Measurements from ENCODE around the gene DCTPP1. TPM values are rescaled to one million over a fixed set of nuclear protein-coding genes. Genes with fewer than 3 reads are reported as not detected.

DCTPP1 gene
- total and polyA plus RNA-seq, 9 of the 15 experiments (the other 6 are each of a cell fraction or from before 2014, with no cell fraction given), result 45.0 to 132 (median 80.6) TPM

GRCh38 chr16:30378236-30379157 lies 51.3 kb downstream of the DCTPP1 start (continued):
- TF ChIP-seq ARID3A (IDR thresholded peaks at IDR 0.05; ENCODE audit: borderline replicate concordance, low read depth, low read length) (no peak), PHB (CRISPR knock-in tag; IDR thresholded peaks at IDR 0.05) (no peak), RHOXF2B (CRISPR knock-in tag; conservative IDR thresholded peaks at IDR 0.05) (no peak), ARID1B (IDR thresholded peaks at IDR 0.05) (peak; percentile 14; the same call in 1 of the 2 replicates), HNRNPH1 (optimal IDR thresholded peaks at IDR 0.05; ENCODE audit: low read depth, low read length) (no peak), TRIM24 (IDR thresholded peaks at IDR 0.05) (peak in 1 of 2 experiments; percentile 28; a peak in 1 of 4 replicates), OTX1 (CRISPR knock-in tag; IDR thresholded peaks at IDR 0.05) (peak; percentile 57; the same call in 1 of the 2 replicates), ZKSCAN8 (CRISPR knock-in tag; IDR thresholded peaks at IDR 0.05) (no peak), ZNF589 (CRISPR knock-in tag; IDR thresholded peaks at IDR 0.05; ENCODE audit: low read depth) (no peak), SNRNP70 (optimal IDR thresholded peaks at IDR 0.05; ENCODE audit: low read depth, low read length) (no peak)
- TF ChIP-seq, protein P1, sequence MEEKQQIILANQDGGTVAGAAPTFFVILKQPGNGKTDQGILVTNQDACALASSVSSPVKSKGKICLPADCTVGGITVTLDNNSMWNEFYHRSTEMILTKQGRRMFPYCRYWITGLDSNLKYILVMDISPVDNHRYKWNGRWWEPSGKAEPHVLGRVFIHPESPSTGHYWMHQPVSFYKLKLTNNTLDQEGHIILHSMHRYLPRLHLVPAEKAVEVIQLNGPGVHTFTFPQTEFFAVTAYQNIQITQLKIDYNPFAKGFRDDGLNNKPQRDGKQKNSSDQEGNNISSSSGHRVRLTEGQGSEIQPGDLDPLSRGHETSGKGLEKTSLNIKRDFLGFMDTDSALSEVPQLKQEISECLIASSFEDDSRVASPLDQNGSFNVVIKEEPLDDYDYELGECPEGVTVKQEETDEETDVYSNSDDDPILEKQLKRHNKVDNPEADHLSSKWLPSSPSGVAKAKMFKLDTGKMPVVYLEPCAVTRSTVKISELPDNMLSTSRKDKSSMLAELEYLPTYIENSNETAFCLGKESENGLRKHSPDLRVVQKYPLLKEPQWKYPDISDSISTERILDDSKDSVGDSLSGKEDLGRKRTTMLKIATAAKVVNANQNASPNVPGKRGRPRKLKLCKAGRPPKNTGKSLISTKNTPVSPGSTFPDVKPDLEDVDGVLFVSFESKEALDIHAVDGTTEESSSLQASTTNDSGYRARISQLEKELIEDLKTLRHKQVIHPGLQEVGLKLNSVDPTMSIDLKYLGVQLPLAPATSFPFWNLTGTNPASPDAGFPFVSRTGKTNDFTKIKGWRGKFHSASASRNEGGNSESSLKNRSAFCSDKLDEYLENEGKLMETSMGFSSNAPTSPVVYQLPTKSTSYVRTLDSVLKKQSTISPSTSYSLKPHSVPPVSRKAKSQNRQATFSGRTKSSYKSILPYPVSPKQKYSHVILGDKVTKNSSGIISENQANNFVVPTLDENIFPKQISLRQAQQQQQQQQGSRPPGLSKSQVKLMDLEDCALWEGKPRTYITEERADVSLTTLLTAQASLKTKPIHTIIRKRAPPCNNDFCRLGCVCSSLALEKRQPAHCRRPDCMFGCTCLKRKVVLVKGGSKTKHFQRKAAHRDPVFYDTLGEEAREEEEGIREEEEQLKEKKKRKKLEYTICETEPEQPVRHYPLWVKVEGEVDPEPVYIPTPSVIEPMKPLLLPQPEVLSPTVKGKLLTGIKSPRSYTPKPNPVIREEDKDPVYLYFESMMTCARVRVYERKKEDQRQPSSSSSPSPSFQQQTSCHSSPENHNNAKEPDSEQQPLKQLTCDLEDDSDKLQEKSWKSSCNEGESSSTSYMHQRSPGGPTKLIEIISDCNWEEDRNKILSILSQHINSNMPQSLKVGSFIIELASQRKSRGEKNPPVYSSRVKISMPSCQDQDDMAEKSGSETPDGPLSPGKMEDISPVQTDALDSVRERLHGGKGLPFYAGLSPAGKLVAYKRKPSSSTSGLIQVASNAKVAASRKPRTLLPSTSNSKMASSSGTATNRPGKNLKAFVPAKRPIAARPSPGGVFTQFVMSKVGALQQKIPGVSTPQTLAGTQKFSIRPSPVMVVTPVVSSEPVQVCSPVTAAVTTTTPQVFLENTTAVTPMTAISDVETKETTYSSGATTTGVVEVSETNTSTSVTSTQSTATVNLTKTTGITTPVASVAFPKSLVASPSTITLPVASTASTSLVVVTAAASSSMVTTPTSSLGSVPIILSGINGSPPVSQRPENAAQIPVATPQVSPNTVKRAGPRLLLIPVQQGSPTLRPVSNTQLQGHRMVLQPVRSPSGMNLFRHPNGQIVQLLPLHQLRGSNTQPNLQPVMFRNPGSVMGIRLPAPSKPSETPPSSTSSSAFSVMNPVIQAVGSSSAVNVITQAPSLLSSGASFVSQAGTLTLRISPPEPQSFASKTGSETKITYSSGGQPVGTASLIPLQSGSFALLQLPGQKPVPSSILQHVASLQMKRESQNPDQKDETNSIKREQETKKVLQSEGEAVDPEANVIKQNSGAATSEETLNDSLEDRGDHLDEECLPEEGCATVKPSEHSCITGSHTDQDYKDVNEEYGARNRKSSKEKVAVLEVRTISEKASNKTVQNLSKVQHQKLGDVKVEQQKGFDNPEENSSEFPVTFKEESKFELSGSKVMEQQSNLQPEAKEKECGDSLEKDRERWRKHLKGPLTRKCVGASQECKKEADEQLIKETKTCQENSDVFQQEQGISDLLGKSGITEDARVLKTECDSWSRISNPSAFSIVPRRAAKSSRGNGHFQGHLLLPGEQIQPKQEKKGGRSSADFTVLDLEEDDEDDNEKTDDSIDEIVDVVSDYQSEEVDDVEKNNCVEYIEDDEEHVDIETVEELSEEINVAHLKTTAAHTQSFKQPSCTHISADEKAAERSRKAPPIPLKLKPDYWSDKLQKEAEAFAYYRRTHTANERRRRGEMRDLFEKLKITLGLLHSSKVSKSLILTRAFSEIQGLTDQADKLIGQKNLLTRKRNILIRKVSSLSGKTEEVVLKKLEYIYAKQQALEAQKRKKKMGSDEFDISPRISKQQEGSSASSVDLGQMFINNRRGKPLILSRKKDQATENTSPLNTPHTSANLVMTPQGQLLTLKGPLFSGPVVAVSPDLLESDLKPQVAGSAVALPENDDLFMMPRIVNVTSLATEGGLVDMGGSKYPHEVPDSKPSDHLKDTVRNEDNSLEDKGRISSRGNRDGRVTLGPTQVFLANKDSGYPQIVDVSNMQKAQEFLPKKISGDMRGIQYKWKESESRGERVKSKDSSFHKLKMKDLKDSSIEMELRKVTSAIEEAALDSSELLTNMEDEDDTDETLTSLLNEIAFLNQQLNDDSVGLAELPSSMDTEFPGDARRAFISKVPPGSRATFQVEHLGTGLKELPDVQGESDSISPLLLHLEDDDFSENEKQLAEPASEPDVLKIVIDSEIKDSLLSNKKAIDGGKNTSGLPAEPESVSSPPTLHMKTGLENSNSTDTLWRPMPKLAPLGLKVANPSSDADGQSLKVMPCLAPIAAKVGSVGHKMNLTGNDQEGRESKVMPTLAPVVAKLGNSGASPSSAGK (IDR thresholded peaks at IDR 0.05), result peak; percentile 78
- TF ChIP-seq, protein P2, sequence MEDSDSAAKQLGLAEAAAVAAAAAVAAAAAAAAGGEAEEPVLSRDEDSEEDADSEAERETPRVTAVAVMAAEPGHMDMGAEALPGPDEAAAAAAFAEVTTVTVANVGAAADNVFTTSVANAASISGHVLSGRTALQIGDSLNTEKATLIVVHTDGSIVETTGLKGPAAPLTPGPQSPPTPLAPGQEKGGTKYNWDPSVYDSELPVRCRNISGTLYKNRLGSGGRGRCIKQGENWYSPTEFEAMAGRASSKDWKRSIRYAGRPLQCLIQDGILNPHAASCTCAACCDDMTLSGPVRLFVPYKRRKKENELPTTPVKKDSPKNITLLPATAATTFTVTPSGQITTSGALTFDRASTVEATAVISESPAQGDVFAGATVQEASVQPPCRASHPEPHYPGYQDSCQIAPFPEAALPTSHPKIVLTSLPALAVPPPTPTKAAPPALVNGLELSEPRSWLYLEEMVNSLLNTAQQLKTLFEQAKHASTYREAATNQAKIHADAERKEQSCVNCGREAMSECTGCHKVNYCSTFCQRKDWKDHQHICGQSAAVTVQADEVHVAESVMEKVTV (CRISPR knock-in tag; IDR thresholded peaks at IDR 0.05), result no peak

All from K562 (cell line).